ENCODE measurements around the gene LRRK1. TPM values are rescaled to one million over a fixed set of nuclear protein-coding genes. Genes with fewer than 3 reads are reported as not detected.

The LRRK1 gene
- total and polyA plus RNA-seq, 2 experiments from 2014 or later = 2.6 to 4.5 TPM

DNA sequence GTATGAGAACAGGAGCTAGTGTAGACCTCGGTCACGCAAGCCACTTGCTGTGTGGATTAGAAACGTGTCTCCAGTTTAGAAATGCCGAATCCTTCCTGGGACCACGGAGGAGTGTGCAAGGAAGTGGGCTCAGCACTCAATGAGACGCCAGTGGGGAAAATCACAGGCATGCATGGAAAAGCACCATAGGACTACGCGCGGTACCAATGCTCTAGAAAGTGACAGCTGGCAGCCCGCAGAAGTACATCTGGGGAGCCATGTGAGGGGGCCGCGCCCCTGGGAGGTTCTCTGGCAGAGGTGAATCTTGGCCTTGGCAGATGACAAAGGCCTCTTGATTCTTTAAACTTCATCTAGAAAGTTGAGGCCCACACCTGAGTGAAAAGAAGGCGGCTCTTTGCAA lies 99.3 kb downstream of the LRRK1 start:
- Histone ChIP-seq H3K9me2 (ENCODE audit: insufficient read depth) (no peaks in the 10 kb centered on the region), H2AFZ (no peak overlapping the region), H3K4me3 (no peak overlapping the region), H3K27ac (ENCODE audit: low read depth) (no peak overlapping the region), H3F3A (replicated peaks; ENCODE audit: low read depth) (0 out of 2 replicates have a peak, but pooled peaks cover 3% of the 10 kb centered on the region), H3K36me3 (ENCODE audit: insufficient read depth) (no peaks in the 10 kb centered on the region), H3K79me2 (replicated peaks; ENCODE audit: insufficient read depth) (no peaks in the 10 kb centered on the region), H3K4me2 (no peak overlapping the region), H3K27me3 (ENCODE audit: insufficient read depth) (no peaks in the 10 kb centered on the region), H3K4me1 (ENCODE audit: insufficient read depth) (peaks cover 15% of the 10 kb centered on the region), H4K20me1 (replicated peaks; ENCODE audit: insufficient read depth) (no peaks in the 10 kb centered on the region)
- H3K4me1 Mint-ChIP-seq = peaks cover 37% of the 10 kb centered on the region
- ATAC-seq = no peak
- peaks cover 10% of the 10 kb centered on the region for H3K27me3 Mint-ChIP-seq (ENCODE audit: insufficient read depth, low read depth, poor library complexity)
- peaks cover 5% of the 10 kb centered on the region; the same call in 1 of the 3 replicates for H3K9me3 Mint-ChIP-seq
- H3K27ac Mint-ChIP-seq = no peak overlapping the region
- H3K4me3 Mint-ChIP-seq = no peak overlapping the region
- TF ChIP-seq CREB1 (CRISPR knock-in tag; IDR thresholded peaks at IDR 0.05; ENCODE audit: low read depth) (no peak), NANOG (IDR thresholded peaks at IDR 0.05; ENCODE audit: borderline replicate concordance) (no peak), EZH2 (IDR thresholded peaks at IDR 0.05; ENCODE audit: low read depth, unreplicated experiment) (no peak), ZNF331 (CRISPR knock-in tag; IDR thresholded peaks at IDR 0.05; ENCODE audit: low read depth) (no peak), EZH2phosphoT487 (IDR thresholded peaks at IDR 0.05; ENCODE audit: unreplicated experiment) (no peak), STAT1 (IDR thresholded peaks at IDR 0.05; ENCODE audit: unreplicated experiment) (no peak), POLR2AphosphoS5 (IDR thresholded peaks at IDR 0.05; ENCODE audit: low read depth) (no peak), JUNB (IDR thresholded peaks at IDR 0.05; ENCODE audit: unreplicated experiment) (no peak), ZNF114 (CRISPR knock-in tag; IDR thresholded peaks at IDR 0.05) (no peak)
- TF ChIP-seq, protein P1, sequence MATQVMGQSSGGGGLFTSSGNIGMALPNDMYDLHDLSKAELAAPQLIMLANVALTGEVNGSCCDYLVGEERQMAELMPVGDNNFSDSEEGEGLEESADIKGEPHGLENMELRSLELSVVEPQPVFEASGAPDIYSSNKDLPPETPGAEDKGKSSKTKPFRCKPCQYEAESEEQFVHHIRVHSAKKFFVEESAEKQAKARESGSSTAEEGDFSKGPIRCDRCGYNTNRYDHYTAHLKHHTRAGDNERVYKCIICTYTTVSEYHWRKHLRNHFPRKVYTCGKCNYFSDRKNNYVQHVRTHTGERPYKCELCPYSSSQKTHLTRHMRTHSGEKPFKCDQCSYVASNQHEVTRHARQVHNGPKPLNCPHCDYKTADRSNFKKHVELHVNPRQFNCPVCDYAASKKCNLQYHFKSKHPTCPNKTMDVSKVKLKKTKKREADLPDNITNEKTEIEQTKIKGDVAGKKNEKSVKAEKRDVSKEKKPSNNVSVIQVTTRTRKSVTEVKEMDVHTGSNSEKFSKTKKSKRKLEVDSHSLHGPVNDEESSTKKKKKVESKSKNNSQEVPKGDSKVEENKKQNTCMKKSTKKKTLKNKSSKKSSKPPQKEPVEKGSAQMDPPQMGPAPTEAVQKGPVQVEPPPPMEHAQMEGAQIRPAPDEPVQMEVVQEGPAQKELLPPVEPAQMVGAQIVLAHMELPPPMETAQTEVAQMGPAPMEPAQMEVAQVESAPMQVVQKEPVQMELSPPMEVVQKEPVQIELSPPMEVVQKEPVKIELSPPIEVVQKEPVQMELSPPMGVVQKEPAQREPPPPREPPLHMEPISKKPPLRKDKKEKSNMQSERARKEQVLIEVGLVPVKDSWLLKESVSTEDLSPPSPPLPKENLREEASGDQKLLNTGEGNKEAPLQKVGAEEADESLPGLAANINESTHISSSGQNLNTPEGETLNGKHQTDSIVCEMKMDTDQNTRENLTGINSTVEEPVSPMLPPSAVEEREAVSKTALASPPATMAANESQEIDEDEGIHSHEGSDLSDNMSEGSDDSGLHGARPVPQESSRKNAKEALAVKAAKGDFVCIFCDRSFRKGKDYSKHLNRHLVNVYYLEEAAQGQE (IDR thresholded peaks at IDR 0.05; ENCODE audit: unreplicated experiment) = no peak
- TF ChIP-seq, protein P2, sequence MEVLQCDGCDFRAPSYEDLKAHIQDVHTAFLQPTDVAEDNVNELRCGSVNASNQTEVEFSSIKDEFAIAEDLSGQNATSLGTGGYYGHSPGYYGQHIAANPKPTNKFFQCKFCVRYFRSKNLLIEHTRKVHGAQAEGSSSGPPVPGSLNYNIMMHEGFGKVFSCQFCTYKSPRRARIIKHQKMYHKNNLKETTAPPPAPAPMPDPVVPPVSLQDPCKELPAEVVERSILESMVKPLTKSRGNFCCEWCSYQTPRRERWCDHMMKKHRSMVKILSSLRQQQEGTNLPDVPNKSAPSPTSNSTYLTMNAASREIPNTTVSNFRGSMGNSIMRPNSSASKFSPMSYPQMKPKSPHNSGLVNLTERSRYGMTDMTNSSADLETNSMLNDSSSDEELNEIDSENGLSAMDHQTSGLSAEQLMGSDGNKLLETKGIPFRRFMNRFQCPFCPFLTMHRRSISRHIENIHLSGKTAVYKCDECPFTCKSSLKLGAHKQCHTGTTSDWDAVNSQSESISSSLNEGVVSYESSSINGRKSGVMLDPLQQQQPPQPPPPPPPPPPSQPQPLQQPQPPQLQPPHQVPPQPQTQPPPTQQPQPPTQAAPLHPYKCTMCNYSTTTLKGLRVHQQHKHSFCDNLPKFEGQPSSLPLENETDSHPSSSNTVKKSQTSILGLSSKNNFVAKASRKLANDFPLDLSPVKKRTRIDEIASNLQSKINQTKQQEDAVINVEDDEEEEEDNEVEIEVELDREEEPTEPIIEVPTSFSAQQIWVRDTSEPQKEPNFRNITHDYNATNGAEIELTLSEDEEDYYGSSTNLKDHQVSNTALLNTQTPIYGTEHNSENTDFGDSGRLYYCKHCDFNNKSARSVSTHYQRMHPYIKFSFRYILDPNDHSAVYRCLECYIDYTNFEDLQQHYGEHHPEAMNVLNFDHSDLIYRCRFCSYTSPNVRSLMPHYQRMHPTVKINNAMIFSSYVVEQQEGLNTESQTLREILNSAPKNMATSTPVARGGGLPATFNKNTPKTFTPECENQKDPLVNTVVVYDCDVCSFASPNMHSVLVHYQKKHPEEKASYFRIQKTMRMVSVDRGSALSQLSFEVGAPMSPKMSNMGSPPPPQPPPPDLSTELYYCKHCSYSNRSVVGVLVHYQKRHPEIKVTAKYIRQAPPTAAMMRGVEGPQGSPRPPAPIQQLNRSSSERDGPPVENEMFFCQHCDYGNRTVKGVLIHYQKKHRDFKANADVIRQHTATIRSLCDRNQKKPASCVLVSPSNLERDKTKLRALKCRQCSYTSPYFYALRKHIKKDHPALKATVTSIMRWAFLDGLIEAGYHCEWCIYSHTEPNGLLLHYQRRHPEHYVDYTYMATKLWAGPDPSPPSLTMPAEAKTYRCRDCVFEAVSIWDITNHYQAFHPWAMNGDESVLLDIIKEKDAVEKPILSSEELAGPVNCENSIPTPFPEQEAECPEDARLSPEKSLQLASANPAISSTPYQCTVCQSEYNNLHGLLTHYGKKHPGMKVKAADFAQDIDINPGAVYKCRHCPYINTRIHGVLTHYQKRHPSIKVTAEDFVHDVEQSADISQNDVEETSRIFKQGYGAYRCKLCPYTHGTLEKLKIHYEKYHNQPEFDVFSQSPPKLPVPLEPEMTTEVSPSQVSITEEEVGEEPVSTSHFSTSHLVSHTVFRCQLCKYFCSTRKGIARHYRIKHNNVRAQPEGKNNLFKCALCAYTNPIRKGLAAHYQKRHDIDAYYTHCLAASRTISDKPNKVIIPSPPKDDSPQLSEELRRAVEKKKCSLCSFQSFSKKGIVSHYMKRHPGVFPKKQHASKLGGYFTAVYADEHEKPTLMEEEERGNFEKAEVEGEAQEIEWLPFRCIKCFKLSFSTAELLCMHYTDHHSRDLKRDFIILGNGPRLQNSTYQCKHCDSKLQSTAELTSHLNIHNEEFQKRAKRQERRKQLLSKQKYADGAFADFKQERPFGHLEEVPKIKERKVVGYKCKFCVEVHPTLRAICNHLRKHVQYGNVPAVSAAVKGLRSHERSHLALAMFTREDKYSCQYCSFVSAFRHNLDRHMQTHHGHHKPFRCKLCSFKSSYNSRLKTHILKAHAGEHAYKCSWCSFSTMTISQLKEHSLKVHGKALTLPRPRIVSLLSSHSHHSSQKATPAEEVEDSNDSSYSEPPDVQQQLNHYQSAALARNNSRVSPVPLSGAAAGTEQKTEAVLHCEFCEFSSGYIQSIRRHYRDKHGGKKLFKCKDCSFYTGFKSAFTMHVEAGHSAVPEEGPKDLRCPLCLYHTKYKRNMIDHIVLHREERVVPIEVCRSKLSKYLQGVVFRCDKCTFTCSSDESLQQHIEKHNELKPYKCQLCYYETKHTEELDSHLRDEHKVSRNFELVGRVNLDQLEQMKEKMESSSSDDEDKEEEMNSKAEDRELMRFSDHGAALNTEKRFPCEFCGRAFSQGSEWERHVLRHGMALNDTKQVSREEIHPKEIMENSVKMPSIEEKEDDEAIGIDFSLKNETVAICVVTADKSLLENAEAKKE (CRISPR knock-in tag; IDR thresholded peaks at IDR 0.05) = no peak
- TF ChIP-seq, protein P3, sequence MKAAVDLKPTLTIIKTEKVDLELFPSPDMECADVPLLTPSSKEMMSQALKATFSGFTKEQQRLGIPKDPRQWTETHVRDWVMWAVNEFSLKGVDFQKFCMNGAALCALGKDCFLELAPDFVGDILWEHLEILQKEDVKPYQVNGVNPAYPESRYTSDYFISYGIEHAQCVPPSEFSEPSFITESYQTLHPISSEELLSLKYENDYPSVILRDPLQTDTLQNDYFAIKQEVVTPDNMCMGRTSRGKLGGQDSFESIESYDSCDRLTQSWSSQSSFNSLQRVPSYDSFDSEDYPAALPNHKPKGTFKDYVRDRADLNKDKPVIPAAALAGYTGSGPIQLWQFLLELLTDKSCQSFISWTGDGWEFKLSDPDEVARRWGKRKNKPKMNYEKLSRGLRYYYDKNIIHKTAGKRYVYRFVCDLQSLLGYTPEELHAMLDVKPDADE (IDR thresholded peaks at IDR 0.05) = no peak
- TF ChIP-seq, protein P4, sequence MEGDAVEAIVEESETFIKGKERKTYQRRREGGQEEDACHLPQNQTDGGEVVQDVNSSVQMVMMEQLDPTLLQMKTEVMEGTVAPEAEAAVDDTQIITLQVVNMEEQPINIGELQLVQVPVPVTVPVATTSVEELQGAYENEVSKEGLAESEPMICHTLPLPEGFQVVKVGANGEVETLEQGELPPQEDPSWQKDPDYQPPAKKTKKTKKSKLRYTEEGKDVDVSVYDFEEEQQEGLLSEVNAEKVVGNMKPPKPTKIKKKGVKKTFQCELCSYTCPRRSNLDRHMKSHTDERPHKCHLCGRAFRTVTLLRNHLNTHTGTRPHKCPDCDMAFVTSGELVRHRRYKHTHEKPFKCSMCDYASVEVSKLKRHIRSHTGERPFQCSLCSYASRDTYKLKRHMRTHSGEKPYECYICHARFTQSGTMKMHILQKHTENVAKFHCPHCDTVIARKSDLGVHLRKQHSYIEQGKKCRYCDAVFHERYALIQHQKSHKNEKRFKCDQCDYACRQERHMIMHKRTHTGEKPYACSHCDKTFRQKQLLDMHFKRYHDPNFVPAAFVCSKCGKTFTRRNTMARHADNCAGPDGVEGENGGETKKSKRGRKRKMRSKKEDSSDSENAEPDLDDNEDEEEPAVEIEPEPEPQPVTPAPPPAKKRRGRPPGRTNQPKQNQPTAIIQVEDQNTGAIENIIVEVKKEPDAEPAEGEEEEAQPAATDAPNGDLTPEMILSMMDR (conservative IDR thresholded peaks at IDR 0.05; ENCODE audit: low read depth in 2 of 2) = no peak
- peaks cover 10% of the 10 kb centered on the region for H3K36me3 Mint-ChIP-seq (ENCODE audit: low read depth)
- DNase-seq (ENCODE audit: low spot score) = no peak

Data from GM23338 (cell line).